Measurements from ENCODE around the gene DHX29. TPM values are rescaled to one million over a fixed set of nuclear protein-coding genes. Genes with fewer than 3 reads are reported as not detected.

Gene DHX29
- total RNA-seq, 4 donors from 2014 or later = 39.1 to 54.0 (median 47.0) TPM

DNA sequence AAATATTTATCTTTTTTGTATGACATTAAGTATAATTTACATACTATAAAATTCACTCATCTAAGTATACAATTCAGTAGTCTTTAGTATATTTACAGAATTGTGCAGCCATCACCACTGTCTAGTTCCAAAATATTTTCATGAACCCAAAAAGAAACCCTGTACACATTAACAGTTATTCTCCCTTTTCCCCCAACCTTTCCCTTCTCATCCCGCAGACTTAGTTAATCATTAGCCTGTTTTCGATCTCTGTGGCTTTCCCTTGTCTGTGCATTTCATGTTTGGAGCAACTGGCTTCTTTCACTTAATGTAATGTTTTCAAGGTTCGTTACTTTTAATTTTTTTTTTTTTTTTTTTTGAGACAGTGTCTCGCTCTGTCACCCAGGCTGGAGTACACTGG, 37.8 kb upstream of the DHX29 start:
- Histone ChIP-seq H3K27ac (no peak overlapping the region), H3K27me3 (no peaks in the 10 kb centered on the region), H3K4me3 (replicated peaks in 1 of 3) (no peak overlapping the region), H3K9me3 (no peaks in the 10 kb centered on the region), H3K36me3 (peaks cover 20 to 24% of the 10 kb centered on the region in 2 donors), H3K4me1 (no peaks in the 10 kb centered on the region)
- intact Hi-C loops (cut with DNase I) = loop anchor here (10.0 kb wide), 1 partner anchor 199 kb away; no protein-coding TSS in a partner anchor
- WGBS, 2 donors = 97% methylated on average over 4 of the region's 4 CpGs
- DNase-seq = no peak
- TF ChIP-seq POLR2A (IDR thresholded peaks at IDR 0.05) = no peak
- TF ChIP-seq, protein P1, sequence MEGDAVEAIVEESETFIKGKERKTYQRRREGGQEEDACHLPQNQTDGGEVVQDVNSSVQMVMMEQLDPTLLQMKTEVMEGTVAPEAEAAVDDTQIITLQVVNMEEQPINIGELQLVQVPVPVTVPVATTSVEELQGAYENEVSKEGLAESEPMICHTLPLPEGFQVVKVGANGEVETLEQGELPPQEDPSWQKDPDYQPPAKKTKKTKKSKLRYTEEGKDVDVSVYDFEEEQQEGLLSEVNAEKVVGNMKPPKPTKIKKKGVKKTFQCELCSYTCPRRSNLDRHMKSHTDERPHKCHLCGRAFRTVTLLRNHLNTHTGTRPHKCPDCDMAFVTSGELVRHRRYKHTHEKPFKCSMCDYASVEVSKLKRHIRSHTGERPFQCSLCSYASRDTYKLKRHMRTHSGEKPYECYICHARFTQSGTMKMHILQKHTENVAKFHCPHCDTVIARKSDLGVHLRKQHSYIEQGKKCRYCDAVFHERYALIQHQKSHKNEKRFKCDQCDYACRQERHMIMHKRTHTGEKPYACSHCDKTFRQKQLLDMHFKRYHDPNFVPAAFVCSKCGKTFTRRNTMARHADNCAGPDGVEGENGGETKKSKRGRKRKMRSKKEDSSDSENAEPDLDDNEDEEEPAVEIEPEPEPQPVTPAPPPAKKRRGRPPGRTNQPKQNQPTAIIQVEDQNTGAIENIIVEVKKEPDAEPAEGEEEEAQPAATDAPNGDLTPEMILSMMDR (IDR thresholded peaks at IDR 0.05) = no peak

DNA sequence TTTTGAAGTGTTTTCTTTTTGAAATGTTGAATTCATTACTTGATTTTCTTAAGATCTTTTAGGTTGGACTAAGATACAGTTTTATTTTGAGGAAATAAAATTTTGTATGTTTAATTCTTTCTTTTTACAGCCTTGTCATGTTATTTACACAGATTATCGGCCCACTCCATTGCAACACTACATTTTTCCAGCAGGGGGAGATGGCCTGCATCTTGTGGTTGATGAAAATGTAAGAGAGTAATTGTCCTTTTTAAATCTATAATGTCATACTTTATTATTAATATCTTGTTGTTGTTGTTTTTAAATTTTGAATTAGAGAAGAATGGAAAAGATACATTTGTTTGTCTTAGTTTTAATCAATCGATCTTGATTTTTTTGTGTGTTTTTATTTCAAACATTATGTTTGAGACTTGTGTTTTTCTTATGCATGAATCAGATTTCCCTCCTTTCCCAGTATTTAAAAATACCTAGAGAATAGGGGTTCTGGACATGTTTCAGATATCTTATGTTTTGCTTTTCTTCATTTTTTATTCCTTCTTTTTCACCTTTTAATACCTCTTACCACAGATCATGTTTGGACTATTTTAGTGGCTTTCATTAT, 37.0 kb upstream of the DHX29 start:
- Histone ChIP-seq H3K9me3 (no peaks in the 10 kb centered on the region), H3K27me3 (no peaks in the 10 kb centered on the region), H3K36me3 (peaks cover 18 to 20% of the 10 kb centered on the region in 2 donors), H3K4me3 (replicated peaks in 1 of 3) (no peak overlapping the region), H3K27ac (no peak overlapping the region), H3K4me1 (no peaks in the 10 kb centered on the region)
- intact Hi-C loops (cut with DNase I) = loop anchor here (5.0 to 10.0 kb wide), 2 partner anchors 200 to 348 kb away; no protein-coding TSS in a partner anchor
- TF ChIP-seq POLR2A (IDR thresholded peaks at IDR 0.05) = no peak
- TF ChIP-seq, protein P1 (IDR thresholded peaks at IDR 0.05) = peak; percentile 57 to 90 (median 82)
- WGBS, 2 donors = 38 to 45% methylated on average over 2 of the region's 2 CpGs
- peak; percentile 67 to 68 for DNase-seq

DNA sequence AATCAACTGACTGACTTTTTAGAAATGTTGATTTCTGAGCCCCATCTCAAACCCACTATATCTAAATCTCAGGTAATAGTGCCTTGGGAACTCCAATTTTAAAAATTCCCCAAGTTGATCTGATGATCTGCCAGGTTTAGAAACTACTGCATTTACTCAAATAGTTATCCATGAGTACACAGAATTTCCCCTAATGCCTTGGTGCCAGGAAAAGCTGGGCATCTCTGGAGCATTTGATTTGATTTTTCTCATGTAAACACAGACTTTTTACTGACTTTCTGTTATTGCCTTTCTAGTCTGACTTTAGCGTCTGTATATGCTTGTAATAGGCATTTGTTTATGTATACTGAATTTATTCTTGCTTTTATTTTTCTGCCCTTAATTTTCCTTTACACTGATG, 36.1 kb upstream of the DHX29 start:
- no peaks in the 10 kb centered on the region for H3K4me1 ChIP-seq
- H3K36me3 ChIP-seq = peaks cover 18 to 19% of the 10 kb centered on the region in 2 donors
- H3K27ac ChIP-seq = no peak overlapping the region
- H3K4me3 ChIP-seq (replicated peaks in 1 of 3) = no peak overlapping the region
- no peak for DNase-seq
- H3K27me3 ChIP-seq = no peaks in the 10 kb centered on the region
- no peak for TF ChIP-seq POLR2A (IDR thresholded peaks at IDR 0.05)
- TF ChIP-seq, protein P1 (IDR thresholded peaks at IDR 0.05) = no peak
- intact Hi-C loops (cut with DNase I) = loop anchor here (5.0 to 10.0 kb wide), 2 partner anchors 201 to 349 kb away; no protein-coding TSS in a partner anchor
- 78 to 90% methylated on average over 1 of the region's 1 CpG for WGBS, 2 donors
- H3K9me3 ChIP-seq = no peaks in the 10 kb centered on the region

DNA sequence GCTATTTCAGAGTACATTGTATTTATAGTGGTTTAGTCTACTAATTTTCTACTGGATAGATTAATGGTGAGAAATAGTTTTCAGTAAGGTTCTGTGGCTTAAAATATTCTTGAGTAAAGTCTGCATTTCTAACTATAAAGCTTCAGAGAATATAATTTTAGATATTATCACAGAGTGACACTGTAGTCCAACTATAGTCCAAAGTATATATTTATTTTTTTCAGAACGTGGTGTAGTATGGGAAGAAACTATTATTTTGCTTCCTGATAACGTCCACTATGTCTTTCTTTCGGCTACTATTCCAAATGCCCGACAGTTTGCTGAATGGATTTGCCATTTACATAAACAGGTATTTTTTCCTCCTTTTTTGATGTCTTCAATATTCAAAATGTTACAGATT, 35.6 kb upstream of the DHX29 start:
- H3K27me3 ChIP-seq = no peaks in the 10 kb centered on the region
- TF ChIP-seq POLR2A (IDR thresholded peaks at IDR 0.05) = no peak
- TF ChIP-seq, protein P1 (IDR thresholded peaks at IDR 0.05) = no peak
- WGBS, 2 donors = 92 to 94% methylated on average over 4 of the region's 4 CpGs
- peaks cover 14 to 17% of the 10 kb centered on the region in 2 donors for H3K36me3 ChIP-seq
- intact Hi-C loops (cut with DNase I) = loop anchor here (5.0 to 10.0 kb wide), 2 partner anchors 202 to 349 kb away; no protein-coding TSS in a partner anchor
- H3K4me3 ChIP-seq (replicated peaks in 1 of 3) = no peak overlapping the region
- no peak overlapping the region for H3K27ac ChIP-seq
- peaks cover 0 to 3% of the 10 kb centered on the region in 2 donors for H3K4me1 ChIP-seq
- H3K9me3 ChIP-seq = no peaks in the 10 kb centered on the region
- DNase-seq = no peak

DNA sequence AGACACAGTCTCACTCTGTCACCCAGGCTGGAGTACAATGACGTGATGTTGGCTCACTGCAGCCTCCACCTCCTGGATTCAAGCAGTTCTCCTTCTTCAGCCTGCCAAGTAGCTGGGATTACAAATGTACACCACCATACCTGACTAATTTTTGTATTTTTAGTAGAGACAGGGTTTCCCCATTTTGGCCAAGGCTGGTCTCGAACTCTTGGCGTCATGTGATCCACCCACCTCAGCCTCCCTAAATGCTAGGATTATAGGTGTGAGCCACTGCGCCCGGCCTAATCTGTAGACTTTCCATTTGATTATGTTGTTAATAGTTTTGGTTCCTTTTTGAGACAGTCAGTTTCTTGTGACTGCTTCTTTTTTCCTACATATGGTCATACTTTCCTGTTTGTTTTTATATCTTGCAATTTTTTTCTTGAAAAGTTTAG, 31.3 kb upstream of the DHX29 start:
- Histone ChIP-seq H3K4me3 (replicated peaks in 1 of 3) (no peak overlapping the region), H3K27me3 (no peaks in the 10 kb centered on the region), H3K27ac (peak overlapping the region in 1 of 3 donors; percentile 7), H3K36me3 (no peaks in the 10 kb centered on the region), H3K4me1 (peaks cover 0 to 3% of the 10 kb centered on the region in 2 donors), H3K9me3 (no peaks in the 10 kb centered on the region)
- DNase-seq = peak; percentile 45 to 60
- intact Hi-C loops (cut with DNase I) = no loop called here
- TF ChIP-seq, protein P1 (IDR thresholded peaks at IDR 0.05) = no peak
- TF ChIP-seq POLR2A (IDR thresholded peaks at IDR 0.05) = no peak
- 74 to 83% methylated on average over 5 of the region's 5 CpGs for WGBS, 2 donors

Measured in thyroid gland (tissue), 4 donors.